GM23248 (cell line): ENCODE measurements around the gene ODC1. TPM values are rescaled to one million over a fixed set of nuclear protein-coding genes. Genes with fewer than 3 reads are reported as not detected.

Experiments used
- DNase-seq: peaks from one replicate; pipeline ENCODE4 v3.0.0-alpha.2; 2015
- H2AFZ ChIP-seq: fragments of 200-600 bp; sonication (generic); 2 replicates; pipeline ENCODE4 v1.6.1; 2016; ENCODE audit warnings: antibody characterized with exemption
- H3F3A ChIP-seq: fragments of 200-600 bp; sonication (generic); 2 replicates; pipeline ENCODE4 v1.6.1; 2016; ENCODE audit warnings: mild to moderate bottlenecking, antibody characterized with exemption, mixed run types; ENCODE audit not compliant: insufficient read depth
- H3K27ac ChIP-seq: fragments of 200-600 bp; sonication (generic); 2 replicates; pipeline ENCODE4 v1.5.1; 2016; ENCODE audit warnings: mild to moderate bottlenecking
- H3K27me3 ChIP-seq: fragments of 200-600 bp; sonication (generic); replicated peaks from 2 replicates; pipeline ENCODE4 v1.6.1; 2016; ENCODE audit warnings: mild to moderate bottlenecking; ENCODE audit not compliant: insufficient read depth
- H3K36me3 ChIP-seq: fragments of 200-600 bp; sonication (generic); 2 replicates; pipeline ENCODE4 v1.6.1; 2016; ENCODE audit warnings: low read depth, mild to moderate bottlenecking
- H3K4me1 ChIP-seq: fragments of 200-600 bp; sonication (generic); 2 replicates; pipeline ENCODE4 v1.6.1; 2016; ENCODE audit warnings: mild to moderate bottlenecking; ENCODE audit not compliant: insufficient read depth
- H3K4me2 ChIP-seq: fragments of 200-600 bp; sonication (generic); one replicate; pipeline ENCODE4 v1.6.1; 2016; ENCODE audit warnings: mild to moderate bottlenecking; ENCODE audit not compliant: unreplicated experiment
- H3K4me3 ChIP-seq: fragments of 200-600 bp; sonication (generic); 2 replicates; pipeline ENCODE4 v1.5.1; 2016; ENCODE audit warnings: mild to moderate bottlenecking
- H3K79me2 ChIP-seq: fragments of 200-600 bp; sonication (generic); 2 replicates; pipeline ENCODE4 v1.6.1; 2016; ENCODE audit warnings: mild to moderate bottlenecking; ENCODE audit not compliant: insufficient read depth
- H3K9ac ChIP-seq: fragments of 200-600 bp; sonication (generic); 2 replicates; pipeline ENCODE4 v1.6.1; 2016; ENCODE audit warnings: mild to moderate bottlenecking
- H3K9me2 ChIP-seq: fragments of 200-600 bp; sonication (generic); 2 replicates; pipeline ENCODE4 v1.6.1; 2016; ENCODE audit warnings: mixed run types, mild to moderate bottlenecking, moderate library complexity; ENCODE audit not compliant: insufficient read depth
- H3K9me3 ChIP-seq: fragments of 200-600 bp; sonication (generic); one replicate; pipeline ENCODE4 v1.6.1; 2017; ENCODE audit warnings: low read depth
- H4K20me1 ChIP-seq: fragments of 200-600 bp; sonication (generic); 2 replicates; pipeline ENCODE4 v1.6.0; 2016; ENCODE audit not compliant: insufficient read depth
- EZH2 ChIP-seq: fragments of 200-600 bp; sonication (generic); IDR thresholded peaks from 2 replicates; pipeline ENCODE4 v1.6.1; 2018; ENCODE audit warnings: antibody characterized with exemption, mild to moderate bottlenecking; ENCODE audit not compliant: insufficient read depth, poor library complexity, severe bottlenecking
- EZH2phosphoT487 ChIP-seq: fragments of 200-600 bp; sonication (generic); IDR thresholded peaks from 2 replicates; pipeline ENCODE4 v1.6.1; 2018; ENCODE audit warnings: antibody characterized with exemption, moderate library complexity, mild to moderate bottlenecking, low read depth; ENCODE audit not compliant: insufficient read depth
- WGBS, 2 experiments: methylation state at CpG; one replicate each; pipeline ENCODE4 v1.1.6; 2015 to 2017; ENCODE audit warnings: low lambda C conversion rate in 2 of 2, low coverage in 1 of 2; ENCODE audit errors: missing lambda C conversion rate in 2 of 2; 5-methylcytosine and 5-hydroxymethylcytosine counted together
- in situ Hi-C: fragments of 300-500 bp; cut with MboI; formaldehyde crosslinking; loops from 2 replicates; pipeline ENCODE4 v1.15.0; 2020
- polyA plus RNA-seq: library from polyadenylated mRNA; unstranded; fragments of >200 nt; fragmentation: Nextera tagmentation; extraction: Ambion mirVana; gene quantifications from 2 replicates; pipeline ENCODE4 v1.2.1, GENCODE V29; 2016
- total RNA-seq: library from RNA; depleted of rRNA; stranded (reverse); fragments of >200 nt; shearing (Covaris generic); gene quantifications from 2 replicates; pipeline ENCODE4 v1.2.3, GENCODE V29; 2014

The ODC1 gene
- total and polyA plus RNA-seq, 2 experiments from 2014 or later, result 58.3 to 106 TPM

GRCh38 chr2:10486091-10486490 is 38.0 kb upstream of the ODC1 start:
- no peak overlapping the region for H3K4me2 ChIP-seq
- DNase-seq, result no peak
- no peak overlapping the region for H2AFZ ChIP-seq
- no peaks in the 10 kb centered on the region for H3K4me1 ChIP-seq
- no peak overlapping the region for H3K9ac ChIP-seq
- no peak overlapping the region for H3K27ac ChIP-seq
- no peak overlapping the region for H3K4me3 ChIP-seq
- no peaks in the 10 kb centered on the region for H4K20me1 ChIP-seq
- 86 to 92% methylated on average over 1 of the region's 1 CpG for WGBS, 2 experiments
- in situ Hi-C loops, result no loop called here
- H3K79me2 ChIP-seq, result no peaks in the 10 kb centered on the region
- TF ChIP-seq EZH2 (no peak), EZH2phosphoT487 (no peak)
- no peaks in the 10 kb centered on the region for H3F3A ChIP-seq
- H3K9me3 ChIP-seq, result no peaks in the 10 kb centered on the region
- H3K27me3 ChIP-seq, result peaks cover 50% of the 10 kb centered on the region
- H3K36me3 ChIP-seq, result no peaks in the 10 kb centered on the region
- H3K9me2 ChIP-seq, result no peaks in the 10 kb centered on the region

- H3K4me2 ChIP-seq, result no peak overlapping the region
- no peaks in the 10 kb centered on the region for H3K4me1 ChIP-seq
- H3K4me3 ChIP-seq, result no peak overlapping the region
- peaks cover 47% of the 10 kb centered on the region for H3K27me3 ChIP-seq
- no peaks in the 10 kb centered on the region for H3F3A ChIP-seq
- H3K9ac ChIP-seq, result no peak overlapping the region
- no peak overlapping the region for H2AFZ ChIP-seq
- H3K36me3 ChIP-seq, result no peaks in the 10 kb centered on the region
- 32 to 36% methylated on average over 7 of the region's 7 CpGs for WGBS, 2 experiments
- H3K9me3 ChIP-seq, result no peaks in the 10 kb centered on the region
- DNase-seq, result no peak
- H3K27ac ChIP-seq, result no peak overlapping the region
- in situ Hi-C loops, result no loop called here
- no peaks in the 10 kb centered on the region for H3K79me2 ChIP-seq
- H4K20me1 ChIP-seq, result no peaks in the 10 kb centered on the region
- H3K9me2 ChIP-seq, result no peaks in the 10 kb centered on the region
- TF ChIP-seq EZH2 (no peak), EZH2phosphoT487 (no peak)
Observed at GRCh38 chr2:10482913-10483312, 34.8 kb upstream of the ODC1 start.

GRCh38 chr2:10482460-10482859 is 34.3 kb upstream of the ODC1 start:
- peaks cover 47% of the 10 kb centered on the region for H3K27me3 ChIP-seq
- H3K4me2 ChIP-seq, result no peak overlapping the region
- TF ChIP-seq EZH2 (no peak), EZH2phosphoT487 (no peak)

GRCh38 chr2:10481666-10482157 is 33.6 kb upstream of the ODC1 start:
- Histone ChIP-seq H3K36me3 (no peaks in the 10 kb centered on the region), H3K9me3 (no peaks in the 10 kb centered on the region), H3K79me2 (no peaks in the 10 kb centered on the region), H3K27ac (no peak overlapping the region), H4K20me1 (no peaks in the 10 kb centered on the region), H3K4me3 (no peak overlapping the region), H3F3A (no peaks in the 10 kb centered on the region), H3K9ac (no peak overlapping the region), H3K4me1 (no peaks in the 10 kb centered on the region), H3K4me2 (no peak overlapping the region), H3K9me2 (no peaks in the 10 kb centered on the region), H2AFZ (no peak overlapping the region), H3K27me3 (peaks cover 46% of the 10 kb centered on the region)
- WGBS, 2 experiments, result 84 to 88% methylated on average over 10 of the region's 10 CpGs
- TF ChIP-seq EZH2phosphoT487, result no peak
- TF ChIP-seq EZH2, result no peak
- in situ Hi-C loops, result no loop called here
- DNase-seq, result no peak

More at GRCh38 chr2:10482460-10482859, 34.3 kb upstream of the ODC1 start:
- H3F3A ChIP-seq, result no peaks in the 10 kb centered on the region
- H3K36me3 ChIP-seq, result no peaks in the 10 kb centered on the region
- no peaks in the 10 kb centered on the region for H3K79me2 ChIP-seq
- no peaks in the 10 kb centered on the region for H3K9me3 ChIP-seq
- H3K9me2 ChIP-seq, result no peaks in the 10 kb centered on the region
- no peaks in the 10 kb centered on the region for H4K20me1 ChIP-seq
- DNase-seq, result no peak
- no peak overlapping the region for H2AFZ ChIP-seq
- no peak overlapping the region for H3K9ac ChIP-seq
- no peak overlapping the region for H3K4me3 ChIP-seq
- in situ Hi-C loops, result no loop called here
- H3K27ac ChIP-seq, result no peak overlapping the region
- H3K4me1 ChIP-seq, result no peaks in the 10 kb centered on the region
- 60 to 66% methylated on average over 8 of the region's 8 CpGs for WGBS, 2 experiments

GRCh38 chr2:10481055-10481665 is 33.0 kb upstream of the ODC1 start:
- peaks cover 44% of the 10 kb centered on the region for H3K27me3 ChIP-seq
- H3K27ac ChIP-seq, result no peak overlapping the region
- H3K4me3 ChIP-seq, result no peak overlapping the region
- no peaks in the 10 kb centered on the region for H4K20me1 ChIP-seq
- no peak overlapping the region for H3K4me2 ChIP-seq
- H3K79me2 ChIP-seq, result no peaks in the 10 kb centered on the region
- H3F3A ChIP-seq, result no peaks in the 10 kb centered on the region
- H3K36me3 ChIP-seq, result no peaks in the 10 kb centered on the region
- no peak for DNase-seq
- in situ Hi-C loops, result no loop called here
- no peaks in the 10 kb centered on the region for H3K9me2 ChIP-seq
- TF ChIP-seq EZH2phosphoT487 (no peak), EZH2 (no peak)
- no peak overlapping the region for H2AFZ ChIP-seq
- H3K9ac ChIP-seq, result no peak overlapping the region
- H3K9me3 ChIP-seq, result no peaks in the 10 kb centered on the region
- WGBS, 2 experiments, result 52 to 57% methylated on average over 3 of the region's 3 CpGs
- H3K4me1 ChIP-seq, result no peaks in the 10 kb centered on the region
